Measurements from ENCODE around the gene ASRGL1.
"Not testable (repeated sequence)": the region's sequence is repeated elsewhere in the genome, so short reads cannot be mapped to it uniquely, and the experiment has no call there.

DNA sequence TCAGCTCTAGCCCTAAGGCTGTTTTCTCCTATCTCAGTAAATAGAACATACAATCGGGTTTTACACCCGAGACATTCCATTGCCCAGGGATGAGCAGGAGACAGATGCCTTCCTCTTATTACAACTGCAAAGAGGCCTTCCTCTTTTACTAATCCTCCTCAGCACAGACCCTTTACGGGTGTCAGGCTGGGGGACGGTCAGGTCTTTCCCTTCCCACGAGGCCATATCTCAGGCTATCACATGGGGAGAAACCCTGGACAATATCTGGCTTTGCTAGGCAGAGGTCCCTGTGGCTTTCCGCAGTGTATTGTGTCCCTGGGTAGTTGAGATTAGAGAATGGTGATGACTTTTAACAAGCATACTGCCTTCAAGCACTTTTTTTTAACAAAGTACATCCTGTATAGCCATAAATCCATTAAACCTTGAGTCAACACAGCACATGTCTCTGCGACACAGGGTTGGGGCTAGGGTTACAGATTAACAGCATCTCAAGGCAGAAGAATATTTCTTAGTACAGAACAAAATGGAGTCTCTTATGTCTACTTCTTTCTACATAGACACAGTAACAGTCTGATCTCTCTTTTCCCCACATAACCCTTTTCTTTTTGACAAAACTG lies 31.7 kb downstream of the ASRGL1 start:
- TF ChIP-seq CTCF (IDR thresholded peaks at IDR 0.05; ENCODE audit: insufficient read depth, low read length, poor library complexity, severe bottlenecking); EZH2phosphoT487 (conservative IDR thresholded peaks at IDR 0.05; ENCODE audit: low read length): not testable (repeated sequence)

Measured in SU-DHL-6 (cell line).